Endothelial cell (in vitro differentiated cells): ENCODE results near the gene ZBTB40. TPM values are rescaled to one million over a fixed set of nuclear protein-coding genes. Genes with fewer than 3 reads are reported as not detected.

Experiments
- DNase-seq: peaks from one replicate; pipeline ENCODE4 v3.0.0; 2021; ENCODE audit warnings: low spot score
- H3K27ac Mint-ChIP-seq: one replicate; pipeline ENCODE4 v1.8.0; 2021; ENCODE audit warnings: mixed read lengths, inconsistent platforms; ENCODE audit not compliant: unreplicated experiment
- H3K27me3 Mint-ChIP-seq: one replicate; pipeline ENCODE4 v1.8.0; 2021; ENCODE audit warnings: mild to moderate bottlenecking, moderate library complexity, mixed read lengths, inconsistent platforms; ENCODE audit not compliant: unreplicated experiment
- H3K36me3 Mint-ChIP-seq: one replicate; pipeline ENCODE4 v1.8.0; 2021; ENCODE audit warnings: mild to moderate bottlenecking, low read depth, mixed read lengths, inconsistent platforms; ENCODE audit not compliant: unreplicated experiment
- H3K4me1 Mint-ChIP-seq: one replicate; pipeline ENCODE4 v1.8.0; 2021; ENCODE audit warnings: mild to moderate bottlenecking, mixed read lengths, inconsistent platforms; ENCODE audit not compliant: unreplicated experiment
- H3K4me3 Mint-ChIP-seq: one replicate; pipeline ENCODE4 v1.8.0; 2021; ENCODE audit warnings: mild to moderate bottlenecking, mixed read lengths, inconsistent platforms; ENCODE audit not compliant: unreplicated experiment
- H3K9me3 Mint-ChIP-seq: one replicate; pipeline ENCODE4 v1.8.0; 2021; ENCODE audit warnings: mixed read lengths, inconsistent platforms; ENCODE audit not compliant: unreplicated experiment
- total RNA-seq: library from RNA; stranded (reverse); fragmentation: NEBNext Ultra II Directional; extraction: Animal tissue kit (Norgen Biotek cat#: 25700); gene quantifications from one replicate; pipeline ENCODE4 v1.2.1, GENCODE V29; 2021; ENCODE audit not compliant: unreplicated experiment
- TF ChIP-seq, protein P1 (sequence below): fragments of 200-600 bp; sonication (generic); IDR thresholded peaks from one replicate; pipeline ENCODE4 v1.5.0; 2021; ENCODE audit warnings: antibody characterized with exemption; ENCODE audit not compliant: unreplicated experiment

Gene ZBTB40
- total RNA-seq, 1 donor from 2014 or later, result 18.9 TPM

DNA sequence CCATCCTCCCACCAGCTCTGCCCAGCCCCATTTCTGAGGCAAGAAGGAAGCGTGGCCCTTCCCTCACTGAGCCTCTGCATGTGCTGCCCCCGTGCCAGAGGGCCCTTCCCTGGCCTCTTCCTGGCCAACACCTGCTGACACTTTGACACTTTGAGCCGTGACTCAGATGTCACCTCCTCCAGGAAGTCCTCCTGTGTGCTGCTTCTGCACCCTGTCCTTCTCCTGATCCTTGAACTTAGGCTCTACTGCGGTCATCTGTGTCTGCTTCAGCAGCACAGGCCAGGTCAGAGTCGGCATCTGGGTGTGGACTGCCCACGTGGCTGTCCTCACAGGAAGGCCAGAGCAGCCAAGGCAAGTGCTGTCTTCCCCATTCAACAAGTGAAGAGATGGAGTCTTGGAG is 92.0 kb downstream of the ZBTB40 start:
- Mint-ChIP-seq H3K4me1 (no peaks in the 10 kb centered on the region), H3K27ac (no peak overlapping the region), H3K9me3 (no peaks in the 10 kb centered on the region), H3K27me3 (peaks cover 15% of the 10 kb centered on the region), H3K4me3 (no peak overlapping the region), H3K36me3 (no peaks in the 10 kb centered on the region)
- no peak for DNase-seq
- TF ChIP-seq, protein P1, sequence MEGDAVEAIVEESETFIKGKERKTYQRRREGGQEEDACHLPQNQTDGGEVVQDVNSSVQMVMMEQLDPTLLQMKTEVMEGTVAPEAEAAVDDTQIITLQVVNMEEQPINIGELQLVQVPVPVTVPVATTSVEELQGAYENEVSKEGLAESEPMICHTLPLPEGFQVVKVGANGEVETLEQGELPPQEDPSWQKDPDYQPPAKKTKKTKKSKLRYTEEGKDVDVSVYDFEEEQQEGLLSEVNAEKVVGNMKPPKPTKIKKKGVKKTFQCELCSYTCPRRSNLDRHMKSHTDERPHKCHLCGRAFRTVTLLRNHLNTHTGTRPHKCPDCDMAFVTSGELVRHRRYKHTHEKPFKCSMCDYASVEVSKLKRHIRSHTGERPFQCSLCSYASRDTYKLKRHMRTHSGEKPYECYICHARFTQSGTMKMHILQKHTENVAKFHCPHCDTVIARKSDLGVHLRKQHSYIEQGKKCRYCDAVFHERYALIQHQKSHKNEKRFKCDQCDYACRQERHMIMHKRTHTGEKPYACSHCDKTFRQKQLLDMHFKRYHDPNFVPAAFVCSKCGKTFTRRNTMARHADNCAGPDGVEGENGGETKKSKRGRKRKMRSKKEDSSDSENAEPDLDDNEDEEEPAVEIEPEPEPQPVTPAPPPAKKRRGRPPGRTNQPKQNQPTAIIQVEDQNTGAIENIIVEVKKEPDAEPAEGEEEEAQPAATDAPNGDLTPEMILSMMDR, result no peak

DNA sequence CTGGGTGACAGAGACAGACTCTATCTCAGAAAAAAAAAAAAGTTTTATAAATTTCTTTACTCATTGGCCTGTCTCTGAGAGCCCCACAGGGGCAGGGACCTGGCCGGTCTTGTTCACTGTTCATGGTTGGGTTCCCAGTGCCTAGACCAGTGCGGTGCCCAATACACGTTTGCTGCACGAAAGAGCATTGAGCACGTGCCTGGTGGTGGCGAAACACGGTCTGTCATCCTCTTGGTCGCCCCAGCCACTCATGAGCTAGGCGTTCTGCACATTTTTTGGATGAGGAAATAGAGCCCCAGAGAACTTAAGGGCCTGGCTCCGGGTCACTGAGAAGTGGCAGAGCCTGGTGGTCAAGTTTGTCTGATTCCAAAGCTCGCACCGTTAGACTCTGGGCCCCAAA is 93.0 kb downstream of the ZBTB40 start:
- Mint-ChIP-seq H3K9me3 (no peaks in the 10 kb centered on the region), H3K36me3 (no peaks in the 10 kb centered on the region), H3K27ac (no peak overlapping the region), H3K27me3 (peaks cover 13% of the 10 kb centered on the region), H3K4me3 (no peak overlapping the region), H3K4me1 (no peaks in the 10 kb centered on the region)
- TF ChIP-seq, protein P1, result no peak
- no peak for DNase-seq

- Mint-ChIP-seq H3K4me3 (no peak overlapping the region), H3K27me3 (peaks cover 13% of the 10 kb centered on the region), H3K36me3 (no peaks in the 10 kb centered on the region), H3K27ac (no peak overlapping the region), H3K4me1 (no peaks in the 10 kb centered on the region), H3K9me3 (no peaks in the 10 kb centered on the region)
- TF ChIP-seq, protein P1, result no peak
- no peak for DNase-seq
These were observed 93.5 kb downstream of the ZBTB40 start for GRCh38 chr1:22545141-22545540.

- Mint-ChIP-seq H3K4me3 (no peak overlapping the region), H3K27me3 (peaks cover 13% of the 10 kb centered on the region), H3K27ac (no peak overlapping the region)
These were observed 95.7 kb downstream of the ZBTB40 start for GRCh38 chr1:22547186-22547817.

DNA sequence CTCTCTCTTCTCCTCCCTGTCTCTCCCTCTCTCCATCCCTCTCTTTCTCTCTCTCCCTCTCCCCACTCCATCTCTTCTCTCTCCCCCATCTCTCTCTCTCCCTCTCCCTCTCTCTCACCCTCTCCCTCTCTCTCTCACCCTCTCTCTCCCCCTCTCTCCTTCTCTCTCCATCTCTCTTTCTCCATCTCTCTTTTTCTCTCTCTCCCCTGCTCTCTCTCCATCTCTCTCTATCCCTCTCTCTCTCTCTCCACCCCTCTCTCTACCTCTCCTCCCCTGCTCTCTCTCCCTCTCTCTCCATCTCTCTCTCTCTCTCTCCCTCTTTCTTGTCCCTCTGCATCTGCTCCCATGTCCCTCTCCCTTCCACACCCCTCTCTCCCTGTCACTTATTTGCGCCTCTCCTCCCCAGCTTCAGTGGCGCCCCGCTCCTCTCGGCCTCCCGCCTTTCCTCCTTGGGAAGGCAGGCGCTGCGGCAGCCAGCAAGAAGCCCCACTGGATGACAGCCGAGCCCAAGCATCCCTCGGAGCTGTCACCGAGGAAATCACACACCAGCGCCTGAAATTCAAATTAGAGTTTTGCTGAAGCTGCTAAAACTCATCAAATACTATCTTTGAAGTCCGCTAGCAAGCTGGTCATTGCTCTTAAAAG is 96.3 kb downstream of the ZBTB40 start:
- Mint-ChIP-seq H3K4me3 (no peak overlapping the region), H3K9me3 (no peaks in the 10 kb centered on the region), H3K36me3 (no peaks in the 10 kb centered on the region), H3K27ac (no peak overlapping the region), H3K4me1 (no peaks in the 10 kb centered on the region), H3K27me3 (peaks cover 13% of the 10 kb centered on the region)
- no peak for DNase-seq
- TF ChIP-seq, protein P1, result no peak

More at GRCh38 chr1:22547186-22547817, 95.7 kb downstream of the ZBTB40 start:
- no peaks in the 10 kb centered on the region for H3K4me1 Mint-ChIP-seq
- H3K9me3 Mint-ChIP-seq, result no peaks in the 10 kb centered on the region
- H3K36me3 Mint-ChIP-seq, result no peaks in the 10 kb centered on the region
- TF ChIP-seq, protein P1, result no peak
- no peak for DNase-seq
